Suppressor macrophage treated with lipopolysaccharide for 4 hours (primary cell): Measurements from ENCODE around the gene NODAL.

ENCODE experiments used
- DNase-seq: peaks from one replicate; pipeline ENCODE4 v3.0.0-alpha.2; 2020

The NODAL gene

DNA sequence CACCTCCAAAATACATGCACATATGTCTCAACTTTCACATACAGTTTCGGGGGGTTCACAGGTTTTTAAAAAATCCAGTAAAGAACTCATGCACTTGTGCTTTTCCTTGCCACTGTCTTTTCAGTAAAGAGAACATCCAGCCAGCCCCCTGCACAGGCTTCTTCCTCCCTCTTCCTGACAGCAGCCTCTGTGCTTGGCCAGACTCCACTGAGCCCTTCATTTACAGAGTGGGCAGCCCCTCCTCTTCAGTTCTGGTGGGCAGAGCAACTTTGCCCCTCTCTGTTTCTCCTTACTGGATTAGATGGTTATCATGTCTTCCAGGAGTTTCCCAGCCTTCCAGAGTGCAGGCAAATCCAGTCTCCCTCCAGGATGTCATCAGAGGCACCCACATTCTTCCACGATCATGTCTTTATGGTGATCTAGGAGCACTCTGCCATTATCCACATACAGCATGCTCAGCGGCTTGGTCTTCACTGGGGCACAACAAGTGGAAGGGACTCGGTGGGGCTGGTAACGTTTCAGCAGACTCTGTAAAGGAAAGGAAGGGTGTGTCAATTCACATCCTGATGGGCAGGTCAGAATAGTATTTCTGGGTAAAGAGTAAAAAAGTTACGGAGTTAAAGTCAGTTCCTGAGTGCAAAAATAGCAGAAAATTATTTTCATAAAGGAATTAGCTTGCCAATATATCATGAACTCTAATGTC is 8.8 kb downstream of the NODAL start:
- DNase-seq: no peak

- no peak for DNase-seq
Observed at GRCh38 chr10:70432101-70432500, 9.4 kb downstream of the NODAL start.

DNA sequence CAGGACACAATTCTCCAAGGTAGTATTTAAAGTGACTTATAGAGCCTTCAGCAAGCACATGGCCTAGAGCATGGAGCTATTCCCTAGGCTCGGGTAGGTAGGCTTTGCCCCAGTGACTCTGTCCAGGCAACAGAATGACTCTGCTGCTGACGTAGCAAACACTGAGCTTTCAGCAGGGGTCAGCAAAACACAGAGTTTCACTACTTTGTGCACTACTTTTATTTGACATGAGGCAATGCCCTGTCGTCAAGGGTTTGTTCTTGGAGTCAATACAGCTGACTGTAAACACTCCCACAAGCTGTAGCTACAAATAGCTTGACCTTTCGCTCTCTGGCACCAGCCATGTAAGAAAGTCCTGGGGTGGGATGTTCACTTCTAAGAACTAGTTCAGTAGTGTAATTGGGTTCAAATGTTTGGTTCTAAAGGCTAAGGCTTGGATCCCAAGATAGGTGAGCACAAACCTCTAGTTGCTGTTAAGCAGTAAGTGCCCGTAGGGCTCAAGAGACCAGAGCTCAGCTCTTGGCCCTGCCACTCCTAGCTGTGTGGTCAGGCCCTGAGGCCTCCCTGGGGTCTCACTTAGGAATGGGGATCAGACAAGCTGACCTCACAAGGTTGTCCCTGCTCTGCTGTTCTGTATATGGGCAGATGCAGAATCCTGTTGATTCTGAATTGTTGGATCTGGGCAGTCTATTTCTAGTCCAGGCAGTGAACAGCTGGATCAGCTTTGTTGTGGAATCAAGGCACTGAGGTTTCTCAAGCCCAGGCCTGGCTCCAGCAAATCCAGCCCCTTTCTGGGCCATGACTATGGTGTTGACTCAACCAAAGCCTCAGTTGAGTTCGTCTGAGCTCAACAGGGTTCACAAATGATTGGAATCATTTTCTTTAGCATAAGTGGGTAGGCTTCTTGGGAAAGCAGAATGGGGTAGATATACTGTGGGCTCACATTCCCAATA is 10.7 kb downstream of the NODAL start:
- DNase-seq: peak; percentile 72

GRCh38 chr10:70426823-70427222 is 14.7 kb downstream of the NODAL start:
- DNase-seq: no peak

DNA sequence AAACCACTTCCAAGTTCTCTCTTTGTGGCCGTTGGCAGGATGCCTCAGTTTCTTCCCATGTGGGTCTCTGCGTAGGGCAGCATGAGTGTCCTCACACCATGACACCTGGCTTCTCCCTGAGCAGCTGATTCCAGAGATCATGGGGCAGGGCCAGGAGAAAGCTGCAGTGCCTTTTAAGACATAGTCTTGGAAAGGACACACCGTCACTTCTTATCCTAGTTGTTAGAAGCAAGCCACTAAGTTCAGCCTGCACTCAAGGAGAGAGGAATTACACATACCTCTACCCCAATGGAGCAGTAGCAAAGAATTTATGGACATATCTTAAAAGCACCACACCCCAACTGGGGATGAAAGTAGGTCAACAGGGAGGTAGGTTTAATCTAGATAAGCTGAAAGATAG is 16.4 kb downstream of the NODAL start:
- no peak for DNase-seq

DNA sequence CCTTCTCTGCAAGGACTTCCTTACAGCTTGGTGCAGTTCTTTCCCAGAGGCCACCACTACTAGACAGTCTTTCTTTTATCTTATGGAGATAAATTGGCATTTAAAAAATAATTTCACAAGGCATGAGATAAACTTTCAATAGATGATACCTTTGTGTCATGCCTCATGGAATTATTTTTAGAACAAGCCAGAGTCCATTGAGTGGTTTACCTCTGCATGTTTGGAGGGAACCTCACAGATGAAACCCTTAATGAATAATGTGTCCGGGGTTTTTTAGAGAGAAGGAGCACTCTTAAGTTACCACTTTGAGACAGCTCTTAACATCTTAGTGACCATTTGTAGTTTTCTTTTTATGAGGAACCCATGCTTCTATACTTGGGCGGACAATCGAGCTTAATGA is 17.2 kb downstream of the NODAL start:
- DNase-seq: no peak

DNA sequence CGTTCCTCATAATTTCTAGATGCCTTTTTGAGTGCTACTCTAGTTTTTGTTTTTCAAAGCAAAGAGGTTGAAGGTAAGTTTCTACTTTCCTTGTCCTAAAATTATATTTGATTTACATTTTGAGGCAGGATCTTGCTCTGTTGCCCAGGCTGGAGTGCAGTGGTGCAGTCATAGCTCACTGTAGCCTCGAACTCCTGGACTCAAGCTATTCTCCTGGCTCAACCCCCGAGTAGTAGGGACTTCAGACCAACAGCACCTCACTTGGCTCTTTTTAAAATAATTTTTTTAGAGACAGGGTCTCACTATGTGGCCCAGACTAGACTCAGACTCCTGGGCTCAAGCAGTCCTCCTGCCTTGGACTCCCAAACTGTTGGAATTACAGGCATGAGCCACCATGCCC is 22.8 kb downstream of the NODAL start:
- DNase-seq: no peak

DNA sequence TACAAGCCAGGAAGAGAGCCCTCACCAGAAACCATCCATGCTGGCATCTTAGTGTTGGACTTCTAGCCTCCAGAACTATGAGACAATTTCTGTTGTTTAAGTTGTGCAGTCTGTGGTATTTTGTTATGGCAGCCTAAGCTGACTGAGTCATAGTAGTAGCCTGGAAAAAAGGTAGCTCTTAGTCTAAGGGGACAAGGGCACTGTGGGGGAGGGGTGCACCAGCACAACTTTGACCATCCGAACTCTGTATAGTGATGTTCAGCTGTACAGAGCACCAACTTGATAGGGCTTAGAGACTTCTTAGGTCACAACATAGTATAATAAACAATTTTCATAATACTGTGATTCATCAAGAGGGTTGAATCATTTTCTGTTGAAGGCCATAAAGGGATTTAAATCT is 23.3 kb downstream of the NODAL start:
- no peak for DNase-seq

DNA sequence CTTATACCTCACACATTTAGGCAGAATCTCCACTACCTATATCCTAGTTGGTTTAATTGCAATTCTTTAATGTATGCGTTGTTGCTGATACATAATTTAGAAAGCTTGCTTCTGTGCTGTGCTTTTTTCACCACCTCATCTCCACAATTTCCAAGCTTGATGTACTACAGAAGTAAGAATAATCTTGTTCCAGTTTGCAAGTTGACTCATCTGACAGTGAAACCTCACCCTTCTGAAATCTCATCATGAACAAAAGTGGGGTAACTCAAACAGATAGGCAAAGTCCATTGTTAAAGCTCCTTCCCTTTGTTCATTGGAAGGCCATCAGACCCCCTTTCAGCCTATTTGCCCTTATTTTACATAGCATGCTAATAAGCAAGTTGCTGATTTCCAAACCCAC is 23.9 kb downstream of the NODAL start:
- DNase-seq: no peak

- DNase-seq: no peak
Observed at GRCh38 chr10:70412356-70412755, 29.1 kb downstream of the NODAL start.

GRCh38 chr10:70410608-70411007 is 30.9 kb downstream of the NODAL start:
- DNase-seq: no peak

DNA sequence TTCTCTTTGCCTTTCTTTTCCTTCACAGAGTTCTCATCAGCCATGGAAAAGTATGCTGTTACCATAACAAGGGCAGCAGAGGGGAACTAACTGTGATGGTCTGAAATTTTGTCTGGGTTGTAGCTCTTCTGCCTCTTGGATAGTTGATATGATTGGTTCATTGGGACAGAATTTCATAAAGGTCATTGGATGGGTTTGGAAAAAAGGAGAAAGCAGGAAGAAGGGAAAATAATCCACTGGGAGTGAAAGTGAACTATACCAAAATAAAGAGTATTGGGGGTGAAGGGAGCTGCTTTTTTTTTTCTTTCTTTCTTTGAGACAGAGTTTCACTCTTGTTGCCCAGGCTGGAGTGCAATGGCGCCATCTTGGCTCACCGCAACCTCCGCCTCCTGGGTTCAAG is 31.7 kb downstream of the NODAL start:
- DNase-seq: no peak

GRCh38 chr10:70405037-70405824 is 36.2 kb downstream of the NODAL start:
- peak; percentile 85 for DNase-seq

- DNase-seq: peak; percentile 46
Observed at GRCh38 chr10:70404787-70405036, 36.8 kb downstream of the NODAL start.

DNA sequence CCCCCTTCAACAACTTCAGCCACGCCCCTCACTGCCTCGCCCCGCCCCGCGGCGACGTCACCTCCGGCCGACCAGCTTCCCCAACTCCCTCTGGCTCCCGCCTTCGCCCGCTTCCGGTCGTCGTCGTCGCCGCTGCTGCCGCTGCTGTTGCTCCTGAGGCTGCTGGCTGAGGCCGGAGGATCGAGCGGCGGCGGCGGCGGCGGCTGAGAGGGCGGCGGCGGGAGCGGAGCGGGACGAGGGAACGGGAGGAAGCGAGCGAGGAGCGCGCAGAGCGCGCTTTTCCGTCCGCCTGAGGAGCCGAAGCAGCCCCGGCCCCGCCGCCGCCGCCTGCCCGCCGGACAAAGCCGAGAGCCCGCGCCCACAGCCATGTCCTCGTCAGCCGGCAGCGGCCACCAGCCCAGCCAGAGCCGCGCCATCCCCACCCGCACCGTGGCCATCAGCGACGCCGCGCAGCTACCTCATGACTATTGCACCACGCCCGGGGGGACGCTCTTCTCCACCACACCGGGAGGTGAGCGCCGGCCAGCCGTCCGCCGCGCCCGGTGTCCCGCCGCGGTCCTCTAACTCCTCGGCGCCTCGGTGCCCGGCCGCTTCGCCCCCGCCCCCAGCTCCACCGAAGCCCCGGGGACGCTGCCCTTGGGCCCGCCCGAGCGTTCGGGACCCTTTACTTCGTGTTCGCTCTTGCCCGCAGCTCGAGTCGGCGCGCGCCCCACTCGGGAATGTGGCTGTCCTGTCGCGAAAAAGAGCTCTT is 37.3 kb downstream of the NODAL start, which contains the start of gene EIF4EBP2:
EIF4EBP2 (plus strand) TSS at position 110 of the 751 bp plus-strand sequence; CDS start at position 367, 257 bp downstream.
- peak; percentile 98 for DNase-seq

DNA sequence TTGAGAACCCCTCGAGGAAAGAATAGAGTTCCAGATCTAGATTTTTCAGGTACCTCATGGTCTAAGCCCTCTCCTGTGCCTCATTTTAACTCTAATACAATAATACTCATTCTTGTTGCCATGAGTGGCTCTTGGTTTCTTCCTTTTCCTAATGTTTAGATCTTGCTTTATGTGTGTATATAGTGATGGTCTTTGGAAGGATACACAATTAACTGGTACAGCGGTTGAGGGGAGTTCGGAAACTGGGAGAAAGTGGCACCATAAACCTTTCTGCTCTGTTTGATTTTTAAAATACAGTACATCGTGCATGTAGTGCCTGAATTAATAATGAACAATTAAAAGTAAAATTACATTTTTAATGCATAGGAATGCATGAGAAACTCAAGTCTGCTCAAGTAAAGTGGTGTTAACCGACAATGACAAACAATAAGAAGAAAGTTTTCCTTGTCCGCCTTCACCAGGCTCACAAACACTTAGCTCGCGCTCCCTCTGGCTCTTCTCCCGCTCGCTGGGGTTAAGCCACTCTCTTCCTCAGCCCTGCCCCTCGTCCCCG is 37.9 kb downstream of the NODAL start:
- no peak for DNase-seq

DNA sequence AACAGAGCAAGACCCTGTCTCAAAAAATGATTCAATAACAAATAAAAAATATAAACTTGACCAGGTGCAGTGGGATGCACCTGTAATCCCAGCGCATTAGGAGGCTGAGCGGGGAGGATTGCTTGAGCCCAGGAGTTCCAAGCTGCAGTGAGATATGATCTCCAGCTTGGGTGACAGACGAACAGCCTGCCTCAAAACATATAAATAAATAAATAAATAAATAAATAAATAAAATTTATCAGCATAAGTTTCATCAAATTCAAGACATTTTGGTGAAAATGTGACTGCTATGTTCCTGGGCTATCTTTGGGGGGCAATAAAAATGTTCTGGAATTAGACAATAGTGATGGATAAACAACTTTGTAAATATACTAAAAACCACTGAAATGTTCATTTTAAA is 42.3 kb downstream of the NODAL start:
- DNase-seq: no peak

DNA sequence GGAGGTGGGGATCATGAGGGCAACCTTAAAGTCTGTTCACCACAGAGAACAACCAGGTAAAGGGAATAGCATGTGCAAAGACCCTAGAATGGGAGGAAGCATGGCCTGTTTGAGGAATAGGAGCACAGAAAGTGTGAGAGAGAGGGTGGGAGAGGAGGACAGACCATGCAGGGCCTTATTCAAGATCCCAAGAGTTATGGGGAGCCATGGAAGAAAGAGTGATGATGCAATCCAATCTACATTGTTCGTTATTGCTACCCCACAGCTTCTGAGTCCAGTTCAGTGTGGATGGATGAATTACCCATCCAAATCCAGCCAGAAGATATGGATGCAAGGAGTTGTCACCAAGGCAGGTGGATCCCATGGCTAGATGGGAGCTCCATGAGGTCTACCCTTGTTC is 45.3 kb downstream of the NODAL start:
- DNase-seq: no peak

DNA sequence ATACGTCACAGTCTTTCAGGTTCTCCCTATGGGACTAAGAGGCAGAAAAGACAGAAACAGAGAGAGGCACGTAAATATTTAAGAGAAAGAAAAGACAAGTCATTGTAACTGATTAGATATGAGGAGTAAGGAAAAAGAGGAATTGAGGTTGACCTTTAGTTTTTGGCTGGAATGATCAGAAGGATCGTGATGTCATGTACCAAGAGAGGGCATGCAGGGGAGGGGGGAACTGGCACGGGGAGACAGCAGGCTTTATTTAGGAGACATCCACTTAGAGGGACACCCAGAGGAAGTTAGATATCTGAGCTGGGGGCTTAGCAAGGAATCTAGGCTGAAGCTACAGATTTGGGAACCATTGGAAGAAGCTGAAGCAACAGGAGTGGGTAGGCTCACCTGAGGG is 49.8 kb downstream of the NODAL start:
- peak; percentile 6 for DNase-seq
